HPDE6-E6E7 (cell line): ENCODE data around the gene C20orf202.
"Not testable (repeated sequence)": the region's sequence is repeated elsewhere in the genome, so short reads cannot be mapped to it uniquely, and the experiment has no call there.

Experiments used
- DNase-seq: peaks from one replicate; pipeline ENCODE4 v3.0.0; 2011; ENCODE audit warnings: missing footprints; ENCODE audit errors: extremely low spot score

Gene C20orf202

GRCh38 chr20:1247689-1248088 is 44.4 kb downstream of the C20orf202 start:
- DNase-seq = no peak

- DNase-seq = not testable (repeated sequence)
These were observed 47.0 kb downstream of the C20orf202 start for GRCh38 chr20:1250282-1250681.

GRCh38 chr20:1252416-1252815 is 49.2 kb downstream of the C20orf202 start:
- DNase-seq = no peak

- no peak for DNase-seq
These were observed 51.0 kb downstream of the C20orf202 start for GRCh38 chr20:1254254-1254653.

- no peak for DNase-seq
These were observed 52.4 kb downstream of the C20orf202 start for GRCh38 chr20:1255675-1256074.
